Stimulated activated CD8-positive, alpha-beta memory T cell treated with anti-CD3 and anti-CD28 coated beads, Interleukin-2, amount 100 ng/mL, for 48 hours (primary cell): ENCODE measurements around the gene ATP2C2.
"Not testable (repeated sequence)": the region's sequence is repeated elsewhere in the genome, so short reads cannot be mapped to it uniquely, and the experiment has no call there.

Experiments used
- DNase-seq, 2 donors: peaks; one replicate each; pipeline ENCODE4 v3.0.0-alpha.2; 2020; ENCODE audit warnings: low read depth in 2 of 2

ATP2C2 gene

GRCh38 chr16:84420556-84420955 lies 52.2 kb downstream of the ATP2C2 start:
- not testable (repeated sequence) for DNase-seq

- no peak for DNase-seq
Measured at GRCh38 chr16:84421081-84421937, 53.0 kb downstream of the ATP2C2 start.

GRCh38 chr16:84421938-84422220 lies 53.5 kb downstream of the ATP2C2 start:
- no peak for DNase-seq

- no peak for DNase-seq
Measured at GRCh38 chr16:84423416-84423837, 55.1 kb downstream of the ATP2C2 start.

GRCh38 chr16:84425696-84426095 lies 57.4 kb downstream of the ATP2C2 start:
- DNase-seq = no peak

- no peak for DNase-seq
Measured at GRCh38 chr16:84426804-84427203, 58.5 kb downstream of the ATP2C2 start.

- no peak for DNase-seq
Measured at GRCh38 chr16:84427553-84427952, 59.2 kb downstream of the ATP2C2 start.

GRCh38 chr16:84430860-84431259 lies 62.5 kb downstream of the ATP2C2 start:
- no peak for DNase-seq

- DNase-seq = no peak
Measured at GRCh38 chr16:84434800-84435199, 66.5 kb downstream of the ATP2C2 start.

- DNase-seq = no peak
Measured at GRCh38 chr16:84436196-84436595, 67.9 kb downstream of the ATP2C2 start.

- DNase-seq = no peak
Measured at GRCh38 chr16:84438971-84439696, 70.8 kb downstream of the ATP2C2 start.

GRCh38 chr16:84442416-84443145 lies 74.2 kb downstream of the ATP2C2 start:
- DNase-seq = no peak

GRCh38 chr16:84443166-84443802 lies 74.9 kb downstream of the ATP2C2 start:
- no peak for DNase-seq

- DNase-seq = no peak
Measured at GRCh38 chr16:84444476-84444875, 76.1 kb downstream of the ATP2C2 start.

GRCh38 chr16:84446084-84446483 lies 77.7 kb downstream of the ATP2C2 start:
- DNase-seq = no peak

- no peak for DNase-seq
Measured at GRCh38 chr16:84446596-84447392, 78.5 kb downstream of the ATP2C2 start.

GRCh38 chr16:84448444-84448843 lies 80.1 kb downstream of the ATP2C2 start:
- no peak for DNase-seq

- DNase-seq = no peak
Measured at GRCh38 chr16:84449156-84450140, 81.1 kb downstream of the ATP2C2 start.

GRCh38 chr16:84450176-84450865 lies 82.0 kb downstream of the ATP2C2 start:
- no peak for DNase-seq
